ENCODE results near the gene PCBP3. TPM values are rescaled to one million over a fixed set of nuclear protein-coding genes. Genes with fewer than 3 reads are reported as not detected.
"Not testable (repeated sequence)": the region's sequence is repeated elsewhere in the genome, so short reads cannot be mapped to it uniquely, and the experiment has no call there.

Gene PCBP3
- total RNA-seq, 1 donor from 2014 or later: 4.6 TPM

DNA sequence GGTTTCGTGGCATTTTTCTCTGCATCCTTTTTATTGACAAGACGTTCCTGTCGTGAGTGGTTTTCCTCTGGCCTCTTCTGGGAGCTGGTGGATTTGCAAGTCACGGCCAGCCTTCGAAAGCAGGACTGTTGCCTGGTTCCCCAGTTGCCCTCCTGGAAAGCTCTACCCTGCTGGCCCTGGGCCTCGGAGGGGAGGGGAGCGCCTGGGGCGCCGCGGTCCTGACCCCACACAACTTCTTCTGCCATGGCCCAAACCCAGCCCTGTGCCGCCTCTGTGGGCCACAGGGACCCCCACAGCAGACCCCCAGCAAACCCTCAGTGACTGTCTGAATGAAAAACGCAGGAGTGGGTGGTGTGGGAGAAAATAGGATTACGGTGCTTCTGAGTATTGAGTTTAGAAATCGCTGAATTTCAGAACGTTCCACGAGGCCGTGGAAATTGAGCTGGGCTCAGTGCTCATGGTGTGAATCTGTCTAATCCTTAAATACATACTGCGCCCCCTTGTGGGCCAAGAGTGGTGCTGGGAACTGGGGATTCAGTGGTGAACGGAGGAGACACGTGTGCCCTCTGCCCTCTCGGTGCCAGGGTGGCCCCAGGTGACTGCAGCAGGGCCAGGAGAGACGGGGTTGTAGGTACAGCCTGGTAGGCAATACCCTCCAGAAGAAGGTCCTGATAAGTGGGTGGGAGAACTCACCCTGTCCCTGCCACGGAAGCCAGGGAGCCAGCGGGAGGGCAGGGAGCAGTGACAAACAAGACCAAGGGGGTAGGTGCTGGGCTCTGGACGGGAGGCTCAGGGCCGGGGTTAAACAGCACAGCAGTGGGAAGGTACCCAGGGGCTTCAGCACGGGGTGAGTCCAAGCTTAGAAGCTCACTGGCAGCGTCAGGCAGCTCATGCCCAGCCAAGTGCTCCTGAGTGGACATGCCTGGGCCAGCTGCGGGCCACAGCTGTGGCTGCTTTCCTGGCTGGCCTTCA, 236.9 kb downstream of the PCBP3 start:
- Histone ChIP-seq H3K9me3 (ENCODE audit: low read depth) (no peaks in the 10 kb centered on the region), H3K79me2 (ENCODE audit: low read depth) (no peaks in the 10 kb centered on the region), H3K27ac (no peak overlapping the region), H3K4me1 (peaks cover 4% of the 10 kb centered on the region), H3K4me3 (no peak overlapping the region), H3K36me3 (no peaks in the 10 kb centered on the region), H3K4me2 (no peak overlapping the region), H2AFZ (replicated peaks) (no peak overlapping the region), H4K20me1 (ENCODE audit: low read depth) (no peaks in the 10 kb centered on the region), H3K9ac (no peak overlapping the region), H3F3A (ENCODE audit: low read depth) (no peaks in the 10 kb centered on the region), H3K27me3 (no peaks in the 10 kb centered on the region)
- H3K27me3 Mint-ChIP-seq (ENCODE audit: insufficient read depth, low read depth): peaks cover 4% of the 10 kb centered on the region
- H3K4me3 Mint-ChIP-seq: peak overlapping the region; percentile 55
- H3K36me3 Mint-ChIP-seq: no peaks in the 10 kb centered on the region
- peak; percentile 92 for DNase-seq (ENCODE audit: low spot score)
- H3K4me1 Mint-ChIP-seq: peaks cover 37% of the 10 kb centered on the region
- TF ChIP-seq EZH2phosphoT487 (IDR thresholded peaks at IDR 0.05) (no peak), CTCF (IDR thresholded peaks at IDR 0.05) (peak; percentile 79)
- H3K27ac Mint-ChIP-seq: peak overlapping the region; percentile 80
- no peaks in the 10 kb centered on the region for H3K9me3 Mint-ChIP-seq

DNA sequence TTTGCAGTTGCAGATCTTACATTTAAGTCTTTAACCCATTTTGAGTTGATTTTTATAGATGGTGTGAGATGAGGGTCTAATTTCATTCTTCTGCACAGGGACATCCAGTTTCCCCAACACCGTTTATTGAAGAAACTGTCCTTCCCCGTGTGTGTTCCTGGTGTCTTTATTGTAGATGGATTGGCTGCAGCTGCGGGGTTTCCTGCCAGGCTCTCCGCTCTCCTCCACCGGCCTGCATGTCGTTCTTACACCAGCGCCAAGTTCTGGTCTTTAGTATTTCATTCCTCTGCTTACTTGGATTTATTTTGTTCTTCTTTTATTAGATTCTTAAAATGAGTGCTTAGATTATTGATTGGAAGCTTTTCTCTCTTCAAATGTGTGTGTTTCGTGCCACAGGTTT, 239.1 kb downstream of the PCBP3 start:
- Histone ChIP-seq H3K4me3 (no peak overlapping the region), H3K4me2 (no peak overlapping the region), H3K36me3 (no peaks in the 10 kb centered on the region), H3K4me1 (peaks cover 4% of the 10 kb centered on the region), H2AFZ (replicated peaks) (no peak overlapping the region), H3K27ac (no peak overlapping the region), H4K20me1 (ENCODE audit: low read depth) (no peaks in the 10 kb centered on the region), H3K79me2 (ENCODE audit: low read depth) (no peaks in the 10 kb centered on the region), H3F3A (ENCODE audit: low read depth) (no peaks in the 10 kb centered on the region), H3K9me3 (ENCODE audit: low read depth) (no peaks in the 10 kb centered on the region), H3K27me3 (no peaks in the 10 kb centered on the region), H3K9ac (no peak overlapping the region)
- H3K9me3 Mint-ChIP-seq: no peaks in the 10 kb centered on the region
- H3K36me3 Mint-ChIP-seq: no peaks in the 10 kb centered on the region
- H3K4me1 Mint-ChIP-seq: peaks cover 20% of the 10 kb centered on the region
- H3K27ac Mint-ChIP-seq: no peak overlapping the region
- H3K27me3 Mint-ChIP-seq (ENCODE audit: insufficient read depth, low read depth): peaks cover 4% of the 10 kb centered on the region
- TF ChIP-seq EZH2phosphoT487 (IDR thresholded peaks at IDR 0.05): no peak
- H3K4me3 Mint-ChIP-seq: no peak overlapping the region
- DNase-seq (ENCODE audit: low spot score): no peak

DNA sequence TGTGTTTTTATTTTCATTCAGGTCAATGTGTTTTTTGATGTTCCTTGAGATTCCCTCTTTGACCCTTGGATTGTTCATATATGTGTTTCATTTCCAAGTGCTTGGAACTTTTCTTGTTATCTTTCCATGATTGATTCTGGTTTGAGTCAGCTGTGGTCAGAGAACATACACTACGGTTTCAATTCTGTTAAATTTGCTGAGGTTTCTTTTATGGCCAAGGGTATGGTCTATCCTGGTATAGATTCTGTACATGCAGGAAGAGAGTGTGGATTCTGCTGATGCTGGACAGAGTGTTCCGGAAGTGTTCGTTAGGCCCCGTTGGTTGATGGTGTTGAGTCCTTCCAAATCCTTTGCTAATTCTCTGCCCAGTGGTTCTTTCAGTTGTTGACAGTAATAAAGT, 239.6 kb downstream of the PCBP3 start:
- Histone ChIP-seq H3K4me1 (peaks cover 4% of the 10 kb centered on the region), H4K20me1 (ENCODE audit: low read depth) (no peaks in the 10 kb centered on the region), H3K4me2 (no peak overlapping the region), H3K9me3 (ENCODE audit: low read depth) (no peaks in the 10 kb centered on the region), H3F3A (ENCODE audit: low read depth) (no peaks in the 10 kb centered on the region), H3K27me3 (no peaks in the 10 kb centered on the region), H3K4me3 (no peak overlapping the region), H3K9ac (no peak overlapping the region), H2AFZ (replicated peaks) (no peak overlapping the region), H3K79me2 (ENCODE audit: low read depth) (no peaks in the 10 kb centered on the region), H3K36me3 (no peaks in the 10 kb centered on the region), H3K27ac (no peak overlapping the region)
- no peak for DNase-seq (ENCODE audit: low spot score)
- Mint-ChIP-seq H3K9me3 (no peaks in the 10 kb centered on the region), H3K27me3 (ENCODE audit: insufficient read depth, low read depth) (peaks cover 4% of the 10 kb centered on the region), H3K36me3 (no peaks in the 10 kb centered on the region), H3K4me1 (peaks cover 20% of the 10 kb centered on the region), H3K4me3 (no peak overlapping the region), H3K27ac (no peak overlapping the region)
- no peak for TF ChIP-seq CTCF (IDR thresholded peaks at IDR 0.05)
- no peak for TF ChIP-seq EZH2phosphoT487 (IDR thresholded peaks at IDR 0.05)
- TF ChIP-seq EZH2 (IDR thresholded peaks at IDR 0.05): no peak

GRCh38 chr21:45885597-45885929, 242.0 kb downstream of the PCBP3 start:
- Mint-ChIP-seq H3K4me1 (peaks cover 18% of the 10 kb centered on the region), H3K27ac (no peak overlapping the region), H3K4me3 (no peak overlapping the region), H3K9me3 (no peaks in the 10 kb centered on the region), H3K27me3 (ENCODE audit: insufficient read depth, low read depth) (peaks cover under 1% of the 10 kb centered on the region), H3K36me3 (no peaks in the 10 kb centered on the region)
- Histone ChIP-seq H2AFZ (replicated peaks) (no peak overlapping the region), H3K9me3 (ENCODE audit: low read depth) (no peaks in the 10 kb centered on the region), H3K36me3 (no peaks in the 10 kb centered on the region), H3K9ac (no peak overlapping the region), H3K4me2 (no peak overlapping the region), H3K4me3 (no peak overlapping the region), H3K27me3 (no peaks in the 10 kb centered on the region), H3K4me1 (no peaks in the 10 kb centered on the region), H3K79me2 (ENCODE audit: low read depth) (no peaks in the 10 kb centered on the region), H3F3A (ENCODE audit: low read depth) (no peaks in the 10 kb centered on the region), H4K20me1 (ENCODE audit: low read depth) (no peaks in the 10 kb centered on the region), H3K27ac (no peak overlapping the region)
- TF ChIP-seq EZH2 (IDR thresholded peaks at IDR 0.05) (no peak), CTCF (IDR thresholded peaks at IDR 0.05) (no peak), EZH2phosphoT487 (IDR thresholded peaks at IDR 0.05) (no peak)
- DNase-seq (ENCODE audit: low spot score): no peak

DNA sequence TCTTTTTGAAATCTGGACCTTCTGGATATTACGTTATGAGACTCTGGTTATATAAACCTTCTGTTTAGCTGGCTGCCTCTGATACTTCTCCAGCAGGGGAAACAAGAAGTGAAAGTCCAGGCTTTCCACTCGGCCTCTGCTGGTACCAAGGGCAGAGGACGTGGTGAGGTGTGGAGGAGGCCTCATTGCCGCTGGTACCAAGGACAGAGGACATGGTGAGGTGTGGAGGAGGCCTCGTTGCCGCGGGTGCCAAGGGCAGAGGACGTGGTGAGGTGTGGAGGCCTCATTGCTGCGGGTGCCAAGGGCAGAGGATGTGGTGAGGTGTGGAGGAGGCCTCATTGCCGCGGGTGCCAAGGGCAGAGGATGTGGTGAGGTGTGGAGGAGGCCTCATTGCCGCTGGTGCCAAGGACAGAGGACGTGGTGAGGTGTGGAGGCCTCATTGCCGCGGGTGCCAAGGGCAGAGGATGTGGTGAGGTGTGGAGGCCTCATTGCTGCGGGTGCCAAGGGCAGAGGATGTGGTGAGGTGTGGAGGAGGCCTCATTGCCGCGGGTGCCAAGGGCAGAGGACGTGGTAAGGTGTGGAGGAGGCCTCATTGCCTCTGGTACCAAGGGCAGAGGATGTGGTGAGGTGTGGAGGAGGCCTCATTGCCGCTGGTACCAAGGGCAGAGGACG, 242.5 kb downstream of the PCBP3 start:
- DNase-seq (ENCODE audit: low spot score); H3K27me3 ChIP-seq; H3K36me3 Mint-ChIP-seq; H3K27ac ChIP-seq; H3K79me2 ChIP-seq (ENCODE audit: low read depth); H3F3A ChIP-seq (ENCODE audit: low read depth); H3K36me3 ChIP-seq; H2AFZ ChIP-seq (replicated peaks); H3K27ac Mint-ChIP-seq; H3K4me3 Mint-ChIP-seq; H3K27me3 Mint-ChIP-seq (ENCODE audit: insufficient read depth, low read depth); H3K9me3 ChIP-seq (ENCODE audit: low read depth); H3K4me1 ChIP-seq; H3K4me2 ChIP-seq; H4K20me1 ChIP-seq (ENCODE audit: low read depth); H3K9ac ChIP-seq; H3K4me3 ChIP-seq; H3K9me3 Mint-ChIP-seq: not testable (repeated sequence)
- peaks cover 18% of the 10 kb centered on the region for H3K4me1 Mint-ChIP-seq
